GM18909 (cell line): ENCODE data around the gene KLF15.

ENCODE experiments used
- ATAC-seq: cut with Tn5 transposase; IDR thresholded peaks from one replicate; pipeline ENCODE4 v1.9.1; 2021; ENCODE audit warnings: mild to moderate bottlenecking; ENCODE audit not compliant: unreplicated experiment, poor library complexity

The KLF15 gene

DNA sequence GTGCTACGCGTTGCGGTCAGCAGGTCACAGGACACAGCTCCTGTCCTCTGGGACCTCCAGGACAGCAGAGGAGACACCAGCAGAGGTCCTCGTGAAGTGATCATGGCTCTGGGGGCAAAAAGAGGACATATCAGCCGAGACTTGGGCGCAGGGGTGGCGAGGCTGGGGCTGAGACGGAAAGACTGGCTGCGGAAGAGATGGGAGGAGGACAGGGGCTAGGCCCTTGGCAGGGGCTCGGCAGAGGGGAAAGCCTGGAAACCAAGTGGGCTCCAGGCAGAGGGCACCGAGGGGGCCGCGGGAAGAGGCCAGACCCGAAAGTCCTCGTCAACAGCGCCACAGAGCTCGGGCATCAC lies 32.6 kb upstream of the KLF15 start:
- no peak for ATAC-seq

DNA sequence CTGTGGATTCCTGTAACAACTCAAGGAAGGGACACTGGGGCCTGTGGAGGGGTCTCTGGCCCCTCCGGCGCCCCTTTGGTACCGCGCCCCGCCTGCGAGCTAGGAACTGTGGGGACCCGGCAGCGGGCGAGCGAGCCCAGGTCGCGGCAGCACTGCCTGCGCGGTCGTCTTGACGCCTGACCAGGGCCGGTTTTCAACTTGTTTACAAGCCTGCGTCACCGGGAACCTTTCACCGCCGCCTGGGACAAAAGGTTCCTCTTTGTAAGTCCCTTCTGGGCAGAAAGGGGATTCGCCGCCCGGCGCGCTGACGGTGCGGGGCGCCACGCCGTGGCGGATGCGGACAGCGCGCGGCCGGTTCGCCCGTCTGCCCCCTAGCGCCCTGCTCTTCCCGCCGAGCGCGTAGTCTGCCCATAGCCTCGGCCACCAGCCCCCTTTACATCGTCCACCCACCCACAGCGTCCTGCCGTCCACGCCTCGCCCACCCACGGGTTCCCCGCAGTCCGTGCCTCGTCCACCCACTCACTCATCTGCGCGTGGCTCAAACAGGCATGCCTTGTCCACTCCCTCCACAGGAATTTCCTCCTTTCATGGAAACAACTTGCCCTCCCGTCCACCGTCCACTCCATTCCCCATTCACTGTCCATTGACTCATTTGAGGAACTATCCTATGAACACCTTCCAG lies 32.0 kb upstream of the KLF15 start:
- ATAC-seq: peak; percentile 71

DNA sequence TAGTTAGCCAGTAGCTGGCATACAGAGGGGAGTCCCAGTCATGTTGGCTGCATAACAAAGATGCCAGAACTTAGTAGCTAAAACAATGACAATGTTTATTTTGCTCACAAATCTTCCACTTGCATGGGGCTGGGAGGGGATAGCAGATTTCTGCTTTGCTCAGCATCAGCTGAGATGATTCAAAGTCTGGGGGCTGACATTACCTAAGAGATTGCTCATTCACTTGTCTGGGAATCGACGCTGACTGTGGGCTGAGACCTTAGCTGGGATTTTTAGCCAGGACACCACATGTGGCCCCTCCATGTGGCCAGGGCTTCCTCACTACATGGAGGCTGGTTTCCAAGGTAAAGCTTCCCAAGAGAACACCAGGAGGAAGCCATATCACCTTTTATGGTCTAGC lies 24.8 kb upstream of the KLF15 start:
- no peak for ATAC-seq

DNA sequence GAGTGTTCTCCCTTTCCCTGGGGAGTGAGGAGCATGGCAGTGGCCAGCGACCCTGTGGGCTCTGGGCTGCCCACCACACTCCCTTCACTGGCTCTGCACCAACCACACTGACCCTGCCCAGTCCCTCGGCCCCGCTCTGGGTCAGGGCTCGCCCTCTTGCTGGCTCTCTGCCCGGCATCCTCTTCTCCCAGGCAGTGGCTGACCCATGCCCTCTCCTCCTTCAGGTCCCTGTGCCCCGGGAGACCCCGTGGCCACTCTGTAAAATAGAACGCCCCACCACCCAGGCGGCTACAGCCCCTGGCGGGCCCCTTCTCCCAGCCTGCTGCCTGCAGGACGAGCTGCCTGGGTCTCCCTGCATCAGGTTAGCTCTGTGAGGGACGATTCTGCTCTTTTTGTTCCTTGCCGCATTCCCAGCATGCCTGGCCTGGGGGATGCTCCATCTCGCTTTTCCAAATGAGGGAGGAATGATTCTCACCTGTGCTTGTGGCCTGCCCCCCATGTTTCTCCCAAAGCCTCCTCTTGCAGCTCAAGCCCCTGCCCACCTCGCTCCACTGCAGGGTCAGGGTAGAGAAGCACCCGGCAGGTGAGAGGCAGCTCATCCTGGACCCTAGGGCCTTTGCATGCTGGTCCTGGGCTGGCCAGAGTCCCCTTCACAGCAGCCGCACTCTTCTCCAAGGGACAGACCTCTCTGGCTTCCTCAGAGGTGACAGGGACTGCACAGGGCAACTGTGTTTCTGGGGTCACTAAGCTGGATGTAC lies 23.0 kb upstream of the KLF15 start:
- ATAC-seq: no peak

DNA sequence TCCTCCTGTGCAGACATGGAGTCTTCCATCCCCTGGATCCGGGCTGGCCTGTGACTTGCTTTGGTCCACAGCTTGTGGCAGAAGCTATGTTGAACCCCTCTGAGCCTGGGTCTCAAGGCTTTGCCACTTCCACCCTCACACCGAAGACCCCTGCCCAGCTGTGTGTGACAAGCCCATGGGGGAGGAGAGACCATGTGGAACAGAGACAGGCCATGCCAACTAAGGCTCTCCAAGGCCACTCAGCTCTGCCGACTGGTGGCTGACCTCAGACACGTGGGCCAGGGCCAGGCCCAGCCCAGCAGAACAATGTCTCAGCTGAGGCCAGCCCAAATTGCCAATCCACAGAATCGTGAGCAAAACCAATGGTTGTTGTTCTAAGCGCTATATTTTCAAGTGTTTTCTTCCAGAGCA lies 21.1 kb upstream of the KLF15 start:
- ATAC-seq: no peak

DNA sequence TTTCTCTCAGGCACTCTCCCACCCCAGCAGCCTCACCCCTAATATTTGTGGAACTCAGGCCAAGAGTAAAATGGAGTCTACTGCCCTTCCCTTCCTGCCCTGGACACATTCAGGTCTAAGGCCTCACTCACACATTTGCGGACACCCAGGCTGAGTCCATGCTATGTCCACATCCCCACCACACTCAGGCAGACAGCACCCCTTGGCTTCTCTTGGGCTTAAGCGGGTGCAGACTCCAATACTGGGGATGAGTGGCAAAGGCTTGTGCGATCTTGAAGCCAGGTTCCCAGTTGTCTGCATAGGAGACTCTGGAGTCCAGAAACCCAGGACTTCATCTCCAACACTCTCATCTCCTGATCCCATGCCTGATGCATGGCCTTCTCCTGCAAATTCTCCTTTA lies 20.0 kb upstream of the KLF15 start:
- ATAC-seq: no peak

DNA sequence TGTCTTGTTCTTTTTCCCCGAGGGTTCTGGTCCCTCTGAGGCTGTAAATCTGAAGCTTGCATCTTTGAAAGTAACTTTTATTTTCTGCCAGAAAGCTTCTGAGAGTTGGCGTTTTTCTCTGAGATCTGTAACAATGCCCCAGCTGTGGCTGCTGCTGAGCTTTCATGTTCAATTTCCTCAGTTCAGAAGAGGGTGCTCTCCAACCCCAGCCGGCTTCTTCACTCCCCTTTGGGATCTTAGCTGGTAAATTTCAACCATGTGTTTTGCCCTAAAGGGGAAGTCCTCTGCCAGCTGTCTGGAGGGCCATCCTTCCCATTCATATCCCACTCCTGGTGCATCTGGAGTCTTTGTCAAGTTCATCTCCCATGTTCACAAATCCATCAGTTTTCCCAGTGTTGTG lies 19.2 kb upstream of the KLF15 start:
- ATAC-seq: no peak

DNA sequence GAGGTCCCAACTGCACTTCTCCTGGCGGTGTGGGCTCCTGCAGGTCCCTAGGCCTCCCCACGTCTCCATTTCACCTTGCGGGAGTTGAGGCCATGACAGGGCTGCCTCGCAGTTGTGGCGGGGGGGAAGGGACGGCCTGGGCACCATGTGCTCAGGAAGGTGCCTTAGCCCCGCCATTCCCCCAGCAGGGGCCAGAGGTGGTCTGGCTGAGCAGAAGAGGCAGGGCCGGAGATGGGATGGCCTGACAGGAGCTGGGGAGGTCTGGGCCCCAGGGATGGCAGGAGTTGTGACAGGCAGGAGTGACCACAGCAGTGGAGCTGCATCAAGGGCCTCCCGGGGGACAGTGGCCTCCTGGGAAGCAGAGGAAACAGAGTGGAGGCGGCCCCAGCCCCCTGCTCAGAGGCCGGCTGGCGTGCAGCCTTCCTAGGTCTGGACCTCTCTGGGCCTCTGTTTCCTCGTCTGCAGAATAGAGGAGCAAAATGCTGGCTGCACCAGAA lies 18.7 kb upstream of the KLF15 start:
- ATAC-seq: no peak

DNA sequence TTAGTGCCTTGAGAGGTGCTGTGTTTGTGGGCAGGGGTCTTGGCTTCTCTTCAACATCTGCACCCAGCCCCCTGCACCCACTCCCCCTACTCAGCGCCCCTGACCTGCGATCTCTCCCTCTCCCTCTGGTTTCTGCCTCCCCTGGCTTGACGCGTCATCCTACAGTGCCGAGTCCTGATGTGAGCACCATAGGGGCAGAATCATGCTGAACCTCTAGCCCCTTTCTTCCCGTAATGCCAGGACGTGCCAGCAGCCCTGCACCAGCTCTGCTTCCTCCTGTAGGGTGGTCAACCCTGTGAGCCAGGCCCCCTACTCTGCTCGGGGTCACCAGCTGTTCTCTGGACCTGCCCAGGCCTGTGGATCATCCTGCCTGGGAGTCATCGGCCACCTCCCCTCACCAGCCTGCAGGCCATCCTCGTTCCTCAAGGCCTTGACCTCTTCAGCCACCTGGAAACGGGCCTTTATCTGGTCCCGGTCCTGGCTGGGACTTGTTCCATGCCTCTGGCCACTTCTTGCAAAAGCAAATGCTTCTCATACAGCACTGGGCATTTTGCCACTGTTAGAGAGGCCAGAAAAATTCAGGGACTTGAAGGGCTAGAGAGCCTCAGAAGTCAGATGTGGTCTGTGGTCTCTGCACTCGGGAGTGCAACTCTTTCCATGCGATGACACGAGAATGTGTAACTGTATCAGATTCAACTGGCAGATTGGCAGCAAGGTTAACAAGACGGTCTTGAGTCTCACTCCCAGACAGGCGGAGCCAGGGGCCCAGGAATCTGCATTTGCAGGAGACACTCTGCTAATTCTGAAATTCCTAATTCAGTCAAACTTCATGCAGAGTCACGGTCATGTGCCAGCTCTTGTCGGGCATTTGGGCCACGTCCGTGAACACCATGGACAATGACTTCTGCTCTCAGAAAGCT lies 16.7 kb upstream of the KLF15 start:
- no peak for ATAC-seq

DNA sequence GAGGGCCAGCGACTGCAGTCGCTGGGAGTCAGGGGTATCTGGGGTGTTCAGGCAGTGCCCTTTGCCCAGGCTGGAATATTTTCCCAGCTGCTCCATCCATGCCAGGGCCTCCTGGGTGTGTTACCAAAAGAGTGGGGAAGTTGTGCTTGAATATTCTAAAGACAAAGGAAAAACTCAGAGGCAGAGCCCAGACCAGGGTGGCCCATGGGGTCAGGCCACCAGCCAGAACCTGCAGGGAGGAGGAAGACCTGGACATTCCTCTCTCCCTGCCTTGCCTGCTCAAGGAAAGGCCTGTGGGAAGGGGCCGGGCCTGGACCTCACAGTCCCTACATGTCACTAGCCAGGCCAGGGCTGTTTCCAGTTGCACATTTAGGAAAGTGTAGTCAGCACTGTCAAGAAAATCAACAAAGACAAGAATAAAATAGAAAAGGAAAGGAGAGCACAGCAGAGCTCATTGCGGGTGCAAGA lies 16.0 kb upstream of the KLF15 start:
- no peak for ATAC-seq

DNA sequence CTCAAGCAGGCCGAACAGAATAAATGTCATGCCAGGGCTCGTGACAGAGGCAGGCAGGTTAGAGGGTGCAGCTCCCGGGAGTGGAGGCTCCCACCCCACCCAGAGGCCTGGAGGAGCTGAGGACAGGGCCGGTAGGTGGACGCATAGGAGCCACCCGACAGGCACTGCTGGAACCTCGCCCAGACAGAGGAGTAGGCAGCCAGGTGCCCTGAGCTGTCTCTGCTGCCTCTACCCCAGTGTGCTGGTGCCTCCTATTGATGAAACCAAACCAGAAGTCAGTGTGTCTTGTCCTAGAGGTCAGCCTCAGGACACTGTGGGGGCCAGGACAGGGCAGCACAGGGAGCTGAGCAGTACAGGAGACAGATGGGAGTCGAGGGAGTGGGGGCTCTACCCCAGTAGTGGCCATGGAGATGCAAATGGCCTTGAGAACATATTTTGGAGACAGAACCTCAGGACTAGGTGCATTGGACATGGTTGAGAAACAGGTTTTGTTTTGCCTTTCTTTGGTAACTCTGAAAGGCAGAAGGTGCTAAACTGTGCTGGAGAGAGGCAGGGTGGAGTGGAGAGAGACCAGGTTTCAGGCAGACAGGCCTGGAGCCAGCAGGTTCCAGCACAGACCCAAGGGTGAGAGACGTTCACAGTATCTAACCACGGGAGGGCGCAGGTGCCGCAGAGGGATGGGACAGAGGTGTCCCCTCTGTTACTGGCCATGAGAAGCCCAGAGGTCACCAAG lies 15.4 kb upstream of the KLF15 start:
- ATAC-seq: no peak

DNA sequence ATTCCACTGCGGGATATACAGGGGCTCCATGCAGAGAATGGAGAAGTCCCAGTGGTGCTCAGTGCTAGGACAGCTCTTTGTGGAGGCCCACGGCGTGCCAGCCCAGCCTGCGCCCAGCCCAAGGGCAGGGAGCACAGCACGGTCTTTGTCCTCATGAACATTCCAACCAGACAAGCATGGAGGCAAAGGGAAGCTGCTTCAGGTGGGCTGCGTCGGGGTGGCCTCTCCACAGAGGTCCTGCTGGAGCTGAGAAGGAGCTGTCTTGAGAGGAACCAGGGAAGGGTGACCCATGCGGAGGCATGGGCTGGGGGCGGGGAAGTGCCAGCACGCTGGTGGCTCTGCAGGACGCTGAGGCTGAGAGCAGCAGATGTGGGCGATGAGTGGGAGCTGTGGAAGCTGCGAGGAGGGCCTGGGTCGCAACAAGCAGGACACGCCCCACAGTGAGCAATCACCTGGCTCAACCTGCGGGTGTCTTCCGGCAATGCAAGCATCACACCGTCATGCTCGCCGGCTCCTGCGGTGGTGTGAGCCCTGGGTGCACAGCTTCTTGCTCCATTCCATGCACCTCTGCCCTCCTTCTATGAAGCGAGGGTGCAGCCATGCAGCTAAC lies 14.0 kb upstream of the KLF15 start:
- no peak for ATAC-seq

DNA sequence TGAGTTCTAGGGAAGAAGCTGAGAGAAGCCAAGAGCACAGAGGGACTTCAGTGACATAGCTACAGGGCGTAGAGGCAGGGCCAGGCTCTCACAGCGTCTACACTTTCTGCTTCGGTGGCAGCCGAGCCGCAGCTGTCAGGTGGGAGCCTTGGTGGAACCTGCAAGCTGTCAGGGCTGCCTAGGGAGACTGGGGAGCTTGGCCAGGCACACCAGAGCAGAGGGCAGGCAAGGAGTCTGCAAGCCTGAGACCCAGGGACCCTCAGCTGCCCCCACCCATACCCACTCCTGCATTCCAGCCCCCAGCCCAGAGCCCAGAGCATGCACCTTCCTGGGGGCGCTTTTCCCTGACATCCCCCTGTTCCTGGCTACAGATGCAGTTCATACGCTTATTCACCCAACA lies 13.4 kb upstream of the KLF15 start:
- ATAC-seq: no peak

DNA sequence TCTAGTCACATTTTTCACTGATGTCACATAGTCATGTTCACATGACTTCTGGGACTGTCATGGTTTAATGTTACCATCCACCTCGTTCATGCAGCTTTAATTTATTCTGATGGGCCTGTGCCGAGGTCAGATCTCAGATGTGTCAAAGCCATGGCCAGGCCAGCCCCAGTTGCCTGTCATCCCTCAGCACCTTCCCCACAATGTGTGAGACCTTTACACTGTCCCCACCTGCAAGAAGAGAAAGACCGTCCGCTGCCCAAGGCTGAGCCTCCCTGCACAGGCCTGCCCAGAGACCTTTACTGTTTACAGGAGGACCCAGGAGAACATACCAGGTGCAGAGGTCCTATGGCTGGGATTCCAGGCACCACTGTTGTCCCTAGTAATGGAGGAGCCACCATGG lies 12.8 kb upstream of the KLF15 start:
- ATAC-seq: no peak

DNA sequence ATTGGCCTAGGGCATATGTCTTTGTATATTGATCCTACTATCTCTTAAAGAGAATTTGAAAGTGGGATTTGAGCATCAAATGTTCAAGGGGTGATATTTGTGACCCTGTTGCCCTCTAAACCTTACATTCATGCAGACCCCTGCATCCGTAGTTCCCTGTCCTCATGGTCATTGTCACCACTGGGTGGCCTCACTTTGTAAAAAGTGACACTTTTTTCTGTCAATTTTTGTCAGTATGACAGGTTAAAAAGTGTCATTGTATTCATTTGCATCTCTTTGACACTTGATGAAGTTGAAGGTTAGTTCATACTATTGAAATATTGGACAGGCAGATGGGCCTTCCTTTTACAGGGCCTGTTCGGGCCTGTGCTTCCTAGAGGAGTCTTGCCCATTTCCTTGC lies 12.3 kb upstream of the KLF15 start:
- no peak for ATAC-seq

DNA sequence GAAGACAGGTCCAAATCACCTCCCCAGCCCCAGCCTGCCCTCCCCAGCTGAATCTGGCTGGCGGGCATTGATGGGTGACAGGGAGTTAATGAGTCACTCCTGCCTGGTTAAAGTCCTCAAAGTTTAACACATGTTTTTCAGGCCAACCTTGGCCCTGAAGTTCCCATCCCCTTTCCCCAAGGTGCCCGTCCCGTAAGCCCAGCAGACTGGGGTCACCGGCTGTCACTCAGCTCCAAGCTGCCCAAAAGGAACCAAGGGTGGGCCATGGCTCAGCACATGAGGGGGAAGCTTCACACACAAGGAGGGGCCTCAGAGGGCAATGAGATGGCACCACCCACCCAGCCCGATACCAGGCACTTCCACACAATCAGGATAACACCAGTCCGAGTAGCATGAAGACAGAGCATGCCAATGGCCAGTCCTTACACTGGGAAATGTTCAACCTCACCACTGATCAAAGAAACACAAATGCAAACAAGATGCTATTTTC lies 10.2 kb upstream of the KLF15 start:
- ATAC-seq: no peak

DNA sequence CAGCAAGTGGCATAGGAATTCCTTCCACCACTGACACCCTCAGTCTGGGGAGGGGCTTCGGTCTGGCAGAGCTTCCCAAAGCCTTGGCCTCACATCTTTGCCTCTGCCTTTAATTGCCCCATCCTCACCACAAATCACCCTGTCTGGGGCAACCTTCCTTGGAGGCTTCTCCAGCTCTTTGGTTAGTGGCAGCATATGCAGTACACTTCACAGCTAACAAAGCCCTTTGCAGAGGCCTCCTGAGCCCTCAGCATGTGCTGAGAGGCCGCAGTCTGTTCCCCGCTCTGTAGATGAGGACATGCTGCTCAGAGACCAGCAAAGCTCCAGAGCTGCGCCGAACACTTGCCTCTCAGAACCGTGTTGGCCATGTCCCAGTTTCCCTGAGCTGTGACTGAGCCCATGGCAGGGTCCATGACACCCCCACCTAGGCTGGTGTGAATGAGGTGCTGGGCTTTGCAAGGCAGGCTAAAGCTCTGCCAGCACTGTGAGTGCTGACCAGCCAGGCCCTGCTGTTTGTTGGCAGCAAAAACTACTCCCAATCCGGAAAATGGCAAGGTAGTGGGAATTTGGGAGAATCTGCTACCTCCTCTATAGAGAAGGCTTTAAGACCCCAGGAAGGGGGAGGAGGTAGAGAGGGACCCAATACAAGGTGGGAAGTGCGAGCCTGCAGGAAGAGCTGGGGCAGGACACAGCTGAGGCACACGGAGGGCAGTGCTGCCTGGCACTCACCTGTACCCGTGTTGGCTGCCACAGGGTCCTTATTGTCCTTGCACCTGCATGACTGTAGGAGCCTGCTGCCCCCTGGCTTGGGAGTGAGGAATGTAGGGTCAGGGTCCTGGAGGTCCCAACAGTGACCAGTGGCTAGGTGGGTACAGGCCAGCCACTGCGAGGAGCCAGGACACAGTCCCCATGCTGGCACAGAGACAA lies 8.4 kb upstream of the KLF15 start:
- ATAC-seq: no peak

DNA sequence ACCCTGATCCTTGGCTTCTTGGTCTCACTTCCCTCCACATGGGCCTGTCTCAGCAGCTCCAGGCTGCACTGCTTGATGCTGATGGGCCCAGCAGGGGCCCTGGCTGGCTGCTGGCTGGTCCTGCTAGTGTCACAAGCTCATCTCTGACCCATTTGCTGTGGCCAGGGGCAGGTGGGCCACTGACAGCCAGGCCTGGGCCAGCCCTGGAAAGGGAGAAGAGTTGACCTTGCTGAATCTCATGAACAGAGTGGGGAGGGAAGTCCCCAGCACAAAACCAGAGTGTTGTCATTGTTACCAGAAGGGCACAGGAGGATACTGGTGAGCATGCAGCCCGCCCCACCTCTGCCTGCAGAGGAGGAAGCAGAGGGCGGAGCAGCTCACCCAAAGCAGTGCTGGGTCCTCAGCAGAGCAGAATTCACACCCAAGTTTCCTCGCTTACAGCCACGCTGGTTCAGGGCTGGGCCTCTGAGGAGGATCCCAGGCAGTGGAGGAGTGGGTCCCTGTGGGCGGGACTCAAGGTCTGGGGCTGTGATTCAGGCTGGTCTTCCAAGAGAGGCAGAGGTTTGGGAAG lies 7.6 kb upstream of the KLF15 start:
- no peak for ATAC-seq
